ELR (cell line): ENCODE results near the gene UTS2B.
"Not testable (repeated sequence)": the region's sequence is repeated elsewhere in the genome, so short reads cannot be mapped to it uniquely, and the experiment has no call there.

Experiments used
- DNase-seq: peaks from one replicate; pipeline ENCODE4 v3.0.0-alpha.2; 2015; ENCODE audit warnings: low read depth

Gene UTS2B

DNA sequence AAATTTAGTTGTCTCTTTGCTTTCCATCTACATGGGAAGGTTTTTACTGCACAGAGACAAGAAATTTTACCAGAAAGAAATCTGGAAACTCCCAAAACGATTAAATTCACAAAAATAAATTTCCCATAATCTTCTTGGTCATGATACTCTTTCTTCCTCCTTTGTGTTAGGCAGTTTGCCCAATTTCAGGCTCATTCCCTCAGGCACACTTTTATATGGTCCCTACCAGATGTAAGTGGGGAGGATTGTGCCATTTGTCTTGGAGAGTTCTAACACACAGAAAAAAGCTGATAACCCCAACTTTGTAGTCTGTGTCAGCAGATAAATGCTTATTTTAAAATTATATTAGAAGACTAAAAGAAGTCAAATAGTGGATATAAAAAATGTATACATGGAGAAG lies 50.2 kb downstream of the UTS2B start:
- no peak for DNase-seq

- no peak for DNase-seq
These were observed 54.6 kb downstream of the UTS2B start for GRCh38 chr3:191275751-191276150.

GRCh38 chr3:191275244-191275643 lies 55.1 kb downstream of the UTS2B start:
- DNase-seq: not testable (repeated sequence)

DNA sequence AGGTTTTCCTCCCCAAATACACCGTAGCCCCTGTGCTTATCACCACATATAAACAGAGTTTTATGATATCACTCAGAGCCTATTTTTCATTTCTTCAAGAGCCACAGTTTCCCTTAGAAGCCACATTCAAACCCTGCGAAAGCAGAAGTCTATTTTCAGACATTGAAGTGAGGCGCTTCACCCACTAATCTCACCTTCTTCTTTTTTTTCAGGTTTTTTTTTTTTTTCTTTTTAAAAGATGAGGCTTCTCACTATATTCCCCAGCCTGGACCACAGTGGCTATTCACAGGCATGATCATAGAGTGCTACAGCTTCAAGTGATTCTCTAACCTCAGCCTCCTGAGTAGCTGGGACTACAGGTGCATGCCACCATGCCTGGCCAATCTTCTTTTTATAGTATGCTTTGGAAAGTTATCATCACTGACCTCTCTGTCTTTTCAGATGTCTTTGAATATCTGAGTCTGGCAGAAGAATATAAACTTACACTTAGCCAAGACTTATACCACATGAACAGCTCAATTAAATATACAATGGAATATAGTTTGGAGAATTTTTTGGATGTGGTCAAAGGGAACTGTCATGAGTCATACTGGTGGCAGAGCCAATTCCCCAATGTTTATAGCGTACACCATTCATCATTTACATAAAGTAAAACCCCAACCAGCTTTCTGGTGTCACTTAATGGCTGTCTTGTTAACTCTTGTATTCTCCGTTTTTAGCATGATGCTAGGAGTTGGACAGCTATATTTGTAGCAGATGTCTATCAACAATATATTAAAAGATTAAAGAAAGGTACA lies 60.8 kb downstream of the UTS2B start:
- DNase-seq: no peak

DNA sequence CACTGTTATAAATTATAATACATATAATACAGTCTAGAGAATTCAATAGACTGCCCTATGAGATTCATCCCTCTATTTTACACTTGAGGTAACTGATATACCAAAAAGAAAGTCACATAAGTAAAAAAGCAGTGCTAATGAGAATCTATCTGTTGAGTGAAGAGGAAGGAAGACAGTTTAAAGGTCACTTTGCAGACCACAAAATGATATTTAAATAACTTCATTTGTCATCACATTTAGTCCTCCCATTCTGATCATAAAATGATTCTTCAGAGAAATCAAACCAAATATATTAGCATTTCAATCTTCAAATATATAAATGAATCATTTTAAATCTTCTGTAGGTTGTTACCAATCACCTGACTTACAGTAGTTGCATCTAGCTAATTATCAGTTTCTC lies 61.6 kb downstream of the UTS2B start:
- no peak for DNase-seq

DNA sequence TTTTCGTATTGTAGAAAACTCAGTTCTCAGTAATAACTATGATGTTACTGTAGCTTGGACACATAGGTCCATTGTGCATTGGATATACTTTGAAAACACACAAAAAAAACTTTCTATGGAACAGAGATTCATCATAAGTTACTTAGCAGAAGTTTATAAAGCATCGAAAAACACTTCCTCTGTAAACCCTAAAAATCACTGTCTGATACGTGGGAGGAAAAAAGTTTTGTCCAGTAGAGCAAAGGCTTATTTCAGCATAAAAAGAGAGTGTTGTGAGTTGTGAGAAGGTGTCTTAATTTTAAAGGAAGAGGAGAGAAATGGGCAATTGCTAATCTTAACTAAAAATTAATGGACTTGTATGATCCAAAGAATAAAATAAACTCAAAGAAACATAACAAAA lies 66.5 kb downstream of the UTS2B start:
- DNase-seq: no peak

DNA sequence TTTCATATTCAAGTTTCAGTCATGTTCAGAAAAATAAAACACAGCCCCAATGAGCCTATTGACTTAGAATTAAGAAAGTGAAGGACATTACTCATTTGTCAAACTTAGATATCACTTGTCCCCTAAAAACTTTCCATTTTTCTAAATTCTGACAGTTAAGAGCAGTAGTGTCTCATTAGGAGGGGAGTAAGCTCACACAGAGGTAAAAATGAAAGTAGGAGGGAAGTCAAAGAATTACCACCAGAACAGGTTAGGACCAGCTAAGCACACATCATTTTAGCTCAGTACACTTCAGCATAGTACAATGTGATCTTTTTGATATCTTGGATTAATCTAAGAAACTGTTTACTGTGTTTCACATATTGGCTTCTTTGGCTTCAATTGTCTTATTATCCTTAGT lies 67.0 kb downstream of the UTS2B start:
- DNase-seq: no peak

GRCh38 chr3:191262650-191263049 lies 67.7 kb downstream of the UTS2B start:
- DNase-seq: no peak

DNA sequence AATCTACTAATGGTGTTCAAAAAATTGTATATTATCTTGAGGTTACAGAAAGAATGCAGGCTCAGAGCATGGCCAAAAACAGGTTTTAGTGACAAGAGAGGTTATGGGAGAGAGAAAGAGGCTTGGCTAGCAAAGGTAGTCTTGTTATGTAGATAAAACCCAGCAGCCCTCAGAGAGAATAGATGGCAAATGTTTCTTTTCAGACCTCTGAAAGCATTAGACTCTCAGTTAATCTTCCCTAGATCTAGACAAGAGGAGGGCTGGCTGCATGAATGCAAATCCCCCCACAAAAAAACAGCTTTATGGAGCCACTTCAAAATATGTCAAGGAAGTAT lies 69.1 kb downstream of the UTS2B start:
- DNase-seq: no peak

- DNase-seq: no peak
These were observed 69.7 kb downstream of the UTS2B start for GRCh38 chr3:191260431-191261303.

DNA sequence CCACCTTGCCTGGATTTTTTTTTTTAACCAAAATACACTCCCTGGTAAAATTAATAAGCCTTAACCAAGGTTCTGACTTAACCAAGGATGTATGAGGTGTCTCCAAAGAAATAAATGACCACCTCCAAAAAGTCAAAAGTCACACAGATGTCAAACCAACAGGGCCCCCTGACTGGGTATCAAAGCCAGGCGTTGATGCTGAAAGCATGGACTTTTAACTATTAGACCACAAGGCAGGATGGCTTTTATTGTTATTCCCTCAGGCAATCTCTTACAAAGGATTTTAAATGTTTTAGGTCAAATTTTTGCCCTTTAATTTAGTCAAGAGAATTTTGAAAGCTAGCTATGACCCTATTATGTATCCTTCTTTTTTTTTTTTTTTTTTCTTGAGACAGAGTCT lies 70.8 kb downstream of the UTS2B start:
- no peak for DNase-seq

- DNase-seq: no peak
These were observed 73.0 kb downstream of the UTS2B start for GRCh38 chr3:191257286-191257685.

GRCh38 chr3:191256405-191256804 lies 73.9 kb downstream of the UTS2B start:
- DNase-seq: no peak

GRCh38 chr3:191255156-191255555 lies 75.2 kb downstream of the UTS2B start:
- no peak for DNase-seq

- no peak for DNase-seq
These were observed 76.0 kb downstream of the UTS2B start for GRCh38 chr3:191254098-191254873.

GRCh38 chr3:191253089-191253799 lies 77.1 kb downstream of the UTS2B start:
- DNase-seq: no peak

DNA sequence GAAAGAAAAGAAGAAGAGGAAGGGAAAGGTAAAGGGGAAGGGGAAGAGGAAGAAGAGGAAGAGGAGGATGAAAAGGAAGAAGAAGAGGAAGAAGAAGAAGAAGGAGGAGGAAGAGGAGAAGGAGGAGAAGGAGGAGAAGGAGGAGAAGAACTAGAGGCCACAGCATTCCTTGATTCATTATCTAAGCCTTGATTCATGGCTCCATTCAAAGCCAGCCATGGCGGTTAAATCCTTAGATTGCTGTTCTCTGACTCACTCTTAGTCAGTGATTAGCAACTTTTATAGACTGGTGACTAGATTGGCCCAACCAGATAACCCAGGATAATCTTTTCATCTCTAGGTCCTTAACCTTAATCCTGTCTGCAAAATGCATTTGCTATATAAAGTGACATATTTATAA lies 83.7 kb downstream of the UTS2B start:
- peak; percentile 94 for DNase-seq

DNA sequence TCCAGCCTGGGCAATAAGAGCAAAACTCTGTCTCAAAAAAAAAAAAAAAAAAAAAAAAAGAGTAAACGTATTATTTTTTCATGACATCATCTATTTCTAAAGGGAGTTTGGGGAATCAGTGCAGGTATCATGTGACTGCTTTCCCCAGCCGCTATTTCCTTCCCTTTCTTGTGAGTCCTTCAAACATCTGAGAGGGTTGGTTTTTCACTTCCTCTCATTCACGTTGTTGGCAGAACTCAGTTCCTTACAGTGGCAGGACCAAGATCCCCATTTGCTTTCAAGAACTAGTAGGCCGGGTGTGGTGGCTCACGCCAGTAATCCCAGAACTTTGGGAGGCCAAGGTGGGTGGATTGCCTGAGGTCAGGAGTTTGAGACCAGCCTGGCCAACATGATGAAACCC lies 84.3 kb downstream of the UTS2B start:
- not testable (repeated sequence) for DNase-seq

- DNase-seq: peak; percentile 58
These were observed 86.0 kb downstream of the UTS2B start for GRCh38 chr3:191244242-191244867.

DNA sequence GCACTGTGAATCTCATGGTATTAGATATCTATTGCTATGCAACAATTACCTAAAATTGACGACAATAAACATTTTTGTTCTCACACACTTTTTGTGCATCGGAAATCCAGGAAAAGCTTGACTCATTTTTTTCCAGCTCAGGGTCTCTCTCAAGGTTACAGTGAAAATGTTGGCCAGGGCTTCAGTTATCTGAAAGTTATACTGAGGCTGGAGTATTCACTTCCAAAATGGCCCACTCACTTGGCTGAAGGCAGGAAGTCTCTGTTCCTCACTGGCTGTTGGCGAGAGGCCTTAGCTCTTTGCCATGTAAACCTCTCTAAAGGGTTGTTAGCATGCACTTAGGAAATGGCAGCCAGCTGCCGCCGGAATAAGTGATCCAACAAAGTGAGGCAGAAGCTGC lies 89.8 kb downstream of the UTS2B start:
- no peak for DNase-seq

DNA sequence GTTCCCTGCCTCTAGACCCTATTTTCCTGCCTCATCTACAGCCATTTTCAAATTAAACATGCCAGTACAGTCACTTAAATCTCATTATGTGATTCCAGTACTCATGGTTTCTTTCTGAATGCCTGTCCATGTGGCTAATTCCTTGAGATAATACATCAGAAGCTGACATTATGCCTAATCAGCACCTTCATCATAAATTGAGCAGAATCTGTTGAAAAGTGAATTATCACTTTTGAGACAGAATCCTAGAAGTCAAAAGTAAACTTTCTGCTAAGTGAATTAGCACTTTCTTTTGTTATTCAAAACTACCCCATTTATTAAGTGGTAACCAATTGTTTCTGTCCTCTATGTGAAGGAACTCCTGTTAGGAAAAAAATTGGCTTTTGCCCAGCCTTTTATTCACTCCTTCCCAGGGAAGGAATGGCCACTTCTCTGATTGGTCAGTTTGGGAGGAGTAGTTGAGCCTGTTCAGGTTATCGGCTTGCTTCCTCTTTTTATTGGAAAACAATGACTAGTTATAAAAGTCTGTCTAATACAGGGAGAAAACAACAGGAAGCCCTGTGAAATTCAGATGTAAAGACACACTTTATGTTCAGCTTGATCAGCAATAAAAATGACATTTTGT lies 90.8 kb downstream of the UTS2B start:
- no peak for DNase-seq
